H1 (cell line): ENCODE results near the gene WNK2. TPM values are rescaled to one million over a fixed set of nuclear protein-coding genes. Genes with fewer than 3 reads are reported as not detected.

ENCODE experiments used
- CTCF ChIA-PET: fragments of 300-600 bp; sonication (Branson Sonifier 250); formaldehyde crosslinking; loops from one replicate; lab custom pipeline; 2021; ENCODE audit not compliant: partially characterized antibody; lab: Charles Lee
- POLR2A ChIA-PET: fragments of 300-600 bp; sonication (Branson Sonifier 250); formaldehyde crosslinking; loops from one replicate; lab custom pipeline; 2021; ENCODE audit warnings: inconsistent platforms; ENCODE audit not compliant: partially characterized antibody; lab: Charles Lee
- DNase-seq, 2 experiments: peaks; one replicate each; pipeline versions ENCODE4 v3.0.0 to v3.0.0-alpha.2; 2010 to 2022; ENCODE audit warnings: low spot score in 2 of 2, low read depth in 1 of 2, mixed read lengths in 1 of 2
- FAIRE-seq: peaks from 2 replicates; lab custom pipeline; 2011; peaks lifted over from hg19 to GRCh38; lab: Jason Lieb, UNC
- H2AFZ ChIP-seq: 2 replicates; pipeline ENCODE4 v1.8.1; 2012; ENCODE audit warnings: low read length, inconsistent platforms
- H2AK5ac ChIP-seq: 2 replicates; pipeline ENCODE4 v1.6.1; 2013; ENCODE audit warnings: low read depth, low read length
- H2BK120ac ChIP-seq: replicated peaks from 2 replicates; pipeline ENCODE3; 2013; ENCODE audit warnings: low read depth, low read length, inconsistent platforms
- H2BK12ac ChIP-seq: 2 replicates; pipeline ENCODE4 v1.6.1; 2013; ENCODE audit warnings: low read depth, low read length
- H2BK15ac ChIP-seq: 2 replicates; pipeline ENCODE4 v1.6.1; 2013; ENCODE audit warnings: low read length
- H2BK20ac ChIP-seq: 2 replicates; pipeline ENCODE4 v1.6.1; 2013; ENCODE audit warnings: low read length
- H2BK5ac ChIP-seq: 2 replicates; pipeline ENCODE4 v1.6.1; 2013; ENCODE audit warnings: low read depth, low read length
- H3K14ac ChIP-seq: 2 replicates; pipeline ENCODE4 v1.6.1; 2013; ENCODE audit warnings: inconsistent platforms; ENCODE audit not compliant: insufficient read length
- H3K18ac ChIP-seq: 2 replicates; pipeline ENCODE4 v1.6.1; 2013; ENCODE audit warnings: low read length; ENCODE audit errors: extremely low read depth
- H3K23ac ChIP-seq: 2 replicates; pipeline ENCODE4 v1.6.1; 2013; ENCODE audit warnings: inconsistent platforms; ENCODE audit not compliant: insufficient read length
- H3K23me2 ChIP-seq: 2 replicates; pipeline ENCODE4 v1.6.1; 2013; ENCODE audit warnings: low read depth, low read length
- H3K27ac ChIP-seq: 2 replicates; pipeline ENCODE4 v1.6.1; 2011; ENCODE audit warnings: low read depth, low read length, inconsistent platforms
- H3K27me3 ChIP-seq, 4 experiments: replicated peaks in 1 of 4; 1 replicate in 1 of 4; 2 replicates in 3 of 4; pipeline versions ENCODE4 v1.6.1 to v1.8.1; 2011 to 2013; ENCODE audit warnings: low read length in 3 of 4, mild to moderate bottlenecking in 3 of 4, inconsistent platforms in 2 of 4, mixed read lengths in 2 of 4, moderate library complexity in 1 of 4; ENCODE audit not compliant: control insufficient read depth in 3 of 4, insufficient read depth in 3 of 4; ENCODE audit errors: extremely low read depth in 1 of 4
- H3K36me3 ChIP-seq, 4 experiments: 2 replicates each; pipeline versions ENCODE4 v1.6.1 to v1.8.1; 2011 to 2013; ENCODE audit warnings: mild to moderate bottlenecking in 4 of 4, low read length in 3 of 4, moderate library complexity in 2 of 4, control low read depth in 1 of 4, inconsistent platforms in 1 of 4; ENCODE audit not compliant: insufficient read depth in 4 of 4, control insufficient read depth in 2 of 4
- H3K4ac ChIP-seq: replicated peaks from 2 replicates; pipeline ENCODE3; 2013; ENCODE audit warnings: low read length, low read depth, mixed read lengths, inconsistent platforms; ENCODE audit not compliant: insufficient read length
- H3K4me1 ChIP-seq, 4 experiments: replicated peaks in 1 of 4; 1 replicate in 1 of 4; 2 replicates in 3 of 4; pipeline versions ENCODE4 v1.6.1 to v1.8.1; 2011 to 2013; ENCODE audit warnings: low read length in 3 of 4, inconsistent platforms in 2 of 4, mixed read lengths in 1 of 4; ENCODE audit not compliant: insufficient read depth in 4 of 4, control insufficient read depth in 3 of 4
- H3K4me2 ChIP-seq, 2 experiments: 2 replicates each; pipeline versions ENCODE4 v1.6.1 to v1.8.1; 2011 to 2013; ENCODE audit warnings: low read depth in 2 of 2, low read length in 2 of 2, control low read depth in 1 of 2, inconsistent platforms in 1 of 2, mild to moderate bottlenecking in 1 of 2; ENCODE audit not compliant: insufficient read depth in 1 of 2
- H3K4me3 ChIP-seq, 4 experiments: fragments of 200-600, 300-600 bp in 1 of 4; sonication (generic), shearing (Covaris generic), sonication (Bioruptor Twin) in 1 of 4; 2 replicates each; pipeline versions ENCODE4 v1.5.1 to v1.8.1; 2011 to 2016; ENCODE audit warnings: low read length in 4 of 4, low read depth in 3 of 4, control low read depth in 2 of 4, inconsistent platforms in 2 of 4, mild to moderate bottlenecking in 2 of 4, mixed read lengths in 1 of 4, moderate library complexity in 1 of 4; ENCODE audit not compliant: insufficient read depth in 2 of 4; ENCODE audit errors: extremely low read depth in 1 of 4
- H3K56ac ChIP-seq: replicated peaks from 2 replicates; pipeline ENCODE3; 2013; ENCODE audit warnings: low read depth, mild to moderate bottlenecking, mixed read lengths, low read length, inconsistent platforms; ENCODE audit not compliant: insufficient read length
- H3K79me1 ChIP-seq: 2 replicates; pipeline ENCODE4 v1.6.1; 2013; ENCODE audit warnings: low read depth, low read length, control low read depth
- H3K79me2 ChIP-seq, 2 experiments: 2 replicates each; pipeline versions ENCODE4 v1.6.1 to v1.8.1; 2012 to 2013; ENCODE audit warnings: low read length in 2 of 2, mild to moderate bottlenecking in 2 of 2, inconsistent platforms in 1 of 2; ENCODE audit not compliant: insufficient read depth in 2 of 2, control insufficient read depth in 1 of 2
- H3K9ac ChIP-seq, 4 experiments: replicated peaks in 1 of 4; 1 replicate in 1 of 4; 2 replicates in 3 of 4; pipeline versions ENCODE4 v1.6.1 to v1.8.1; 2011 to 2013; ENCODE audit warnings: low read depth in 3 of 4, low read length in 3 of 4, control low read depth in 2 of 4, mild to moderate bottlenecking in 2 of 4, moderate library complexity in 2 of 4, inconsistent platforms in 1 of 4; ENCODE audit errors: extremely low read depth in 1 of 4
- H3K9me3 ChIP-seq, 2 experiments: 2 replicates each; pipeline versions ENCODE4 v1.6.1 to v1.8.1; 2012 to 2013; ENCODE audit warnings: mild to moderate bottlenecking in 2 of 2, moderate library complexity in 2 of 2, control low read depth in 1 of 2, inconsistent platforms in 1 of 2, low read depth in 1 of 2, low read length in 1 of 2, mixed read lengths in 1 of 2; ENCODE audit not compliant: insufficient read depth in 2 of 2
- H4K20me1 ChIP-seq, 2 experiments: replicated peaks in 1 of 2; 2 replicates each; pipeline versions ENCODE3 to v1.8.1; 2011 to 2013; ENCODE audit warnings: inconsistent platforms in 2 of 2, low read length in 2 of 2, mild to moderate bottlenecking in 1 of 2; ENCODE audit not compliant: insufficient read depth in 2 of 2, control insufficient read depth in 1 of 2
- H4K5ac ChIP-seq: 2 replicates; pipeline ENCODE4 v1.6.1; 2013; ENCODE audit warnings: low read length, low read depth, mixed read lengths, inconsistent platforms; ENCODE audit not compliant: insufficient read length
- H4K8ac ChIP-seq: 2 replicates; pipeline ENCODE4 v1.8.0; 2013; ENCODE audit warnings: mild to moderate bottlenecking, moderate library complexity, low read length, inconsistent platforms; ENCODE audit not compliant: insufficient read depth; ENCODE audit errors: extremely low read depth
- H4K91ac ChIP-seq: replicated peaks from 2 replicates; pipeline ENCODE3; 2013; ENCODE audit warnings: low read length, mixed read lengths, inconsistent platforms; ENCODE audit not compliant: insufficient read length
- BACH1 ChIP-seq: IDR thresholded peaks from 2 replicates; pipeline ENCODE4 v1.6.1; 2012; ENCODE audit warnings: low read length, improper control_type of control experiment
- CBX5 ChIP-seq: fragments of 300-800, 300-1000 bp; sonication (generic); IDR thresholded peaks from 2 replicates; pipeline ENCODE4 v1.7.1; 2016; ENCODE audit warnings: antibody characterized with exemption, low read length, low read depth
- CTBP2 ChIP-seq: IDR thresholded peaks from 2 replicates; pipeline ENCODE4 v1.7.0; 2011; ENCODE audit warnings: borderline replicate concordance, mild to moderate bottlenecking, moderate library complexity, mixed read lengths, low read length; ENCODE audit not compliant: insufficient read depth, insufficient read length
- GABPA ChIP-seq: IDR thresholded peaks from 2 replicates; pipeline ENCODE4 v1.6.1; 2011; ENCODE audit warnings: mild to moderate bottlenecking, low read length, moderate library complexity, borderline replicate concordance; ENCODE audit not compliant: insufficient read depth
- HDAC6 ChIP-seq: IDR thresholded peaks from one replicate; pipeline ENCODE4 v1.7.1; 2012; ENCODE audit warnings: low read depth, mild to moderate bottlenecking, inconsistent platforms, low read length, moderate library complexity
- SIX5 ChIP-seq: IDR thresholded peaks from 2 replicates; pipeline ENCODE4 v1.6.1; 2011; ENCODE audit warnings: mild to moderate bottlenecking, low read depth, low read length
- SP1 ChIP-seq: IDR thresholded peaks from 2 replicates; pipeline ENCODE4 v1.6.1; 2011; ENCODE audit warnings: low read depth, low read length
- SRF ChIP-seq: IDR thresholded peaks from 2 replicates; pipeline ENCODE4 v1.6.1; 2011; ENCODE audit warnings: mild to moderate bottlenecking, low read depth, low read length, moderate library complexity
- whole genome bisulfite sequencing, 2 experiments: shearing (Covaris generic) in 1 of 2; methylation state at CpG; one replicate each; pipeline versions ENCODE4 v1.1.6 to v1.1.7; 2013 to 2015; ENCODE audit warnings: low lambda C conversion rate in 2 of 2, mixed read lengths in 2 of 2, inconsistent platforms in 1 of 2, low coverage in 1 of 2, missing lambda C conversion rate in 1 of 2; ENCODE audit not compliant: insufficient replicate concordance in 2 of 2, insufficient coverage in 1 of 2, insufficient read length in 1 of 2; ENCODE audit errors: extremely low coverage in 1 of 2, missing lambda C conversion rate in 1 of 2; 5-methylcytosine and 5-hydroxymethylcytosine counted together
- polyA plus RNA-seq, 7 experiments: library from polyadenylated mRNA; depleted of rRNA in 3 of 7; stranded (reverse) in 5 of 7; unstranded in 2 of 7; fragments of >200 nt in 5 of 7; fragments of 200-250 nt in 2 of 7; gene quantifications; 1 replicate in 5 of 7; 2 replicates in 1 of 7; 4 replicates in 1 of 7; pipeline versions ENCODE4 v1.2.1 to v1.2.3, GENCODE V29; 2011 to 2013; ENCODE audit warnings: missing spikeins in 2 of 7, mixed read lengths in 2 of 7
- total RNA-seq: library from RNA; stranded (reverse); fragmentation: NEBNext Ultra II Directional; extraction: Animal tissue kit (Norgen Biotek cat#: 25700); gene quantifications from 2 replicates; pipeline ENCODE4 v1.2.1, GENCODE V29; 2021
- TF ChIP-seq, protein P1 (sequence below): IDR thresholded peaks from 2 replicates; pipeline ENCODE4 v1.6.1; 2012; ENCODE audit warnings: inconsistent platforms

Gene WNK2
- total and polyA plus RNA-seq, 2 of the 8 experiments (the other 6 are each of a cell fraction or from before 2014, with no cell fraction given), result 12.0 to 87.2 TPM

DNA sequence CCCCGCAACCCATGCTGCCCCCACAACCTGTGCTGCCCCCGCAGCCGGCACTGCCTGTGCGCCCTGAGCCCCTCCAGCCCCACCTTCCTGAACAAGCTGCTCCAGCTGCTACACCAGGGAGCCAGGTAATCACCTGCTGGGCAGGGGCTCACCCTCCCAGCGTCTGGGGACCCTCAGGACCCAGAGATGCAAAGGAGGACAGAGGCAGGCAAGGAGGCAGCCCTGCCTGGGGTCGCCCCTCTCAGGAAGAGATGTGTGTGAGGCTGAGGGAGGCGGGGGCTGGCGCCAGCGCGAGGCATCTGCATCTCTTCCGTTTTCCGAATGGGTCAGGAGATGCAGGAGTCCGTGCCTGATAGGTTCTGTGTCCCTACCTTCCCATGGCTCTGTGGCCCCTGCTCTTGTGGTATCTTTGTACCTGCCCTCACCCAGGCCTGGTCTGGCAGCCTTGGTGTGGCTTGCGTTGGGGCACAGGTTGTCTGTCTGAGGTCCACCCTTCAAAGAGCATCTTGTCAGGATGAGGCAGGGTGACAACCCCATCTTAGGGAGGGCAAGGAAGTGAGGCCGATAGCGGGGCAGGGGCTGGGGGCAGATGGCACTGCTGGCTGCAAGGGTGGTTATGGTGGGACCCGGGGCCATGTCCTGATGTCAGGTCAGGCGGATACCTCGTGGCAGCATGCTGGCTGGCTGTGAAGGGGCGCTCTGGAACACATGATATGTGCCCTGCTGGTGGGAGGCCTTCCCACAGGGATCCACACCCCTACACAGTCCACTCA is 75.7 kb downstream of the WNK2 start:
- peak overlapping the region; percentile 41; the same call in 1 of the 2 replicates for H4K8ac ChIP-seq
- ChIA-PET CTCF (interaction anchor here (1.2 to 5.0 kb wide), 4 partner anchors 13 to 106 kb away, joined by 3 to 19 read pairs (median 8); no protein-coding TSS in a partner anchor), POLR2A (no interaction called here)
- no peak overlapping the region for H3K4me2 ChIP-seq
- H3K27me3 ChIP-seq, result no peaks in the 10 kb centered on the region
- H2BK15ac ChIP-seq, result no peak overlapping the region
- 89% methylated on average over 18 of the region's 20 CpGs; no CpG with 5 or more reads in 1 of the 2 experiments for WGBS, 2 experiments
- no peak overlapping the region for H2BK20ac ChIP-seq
- H3K14ac ChIP-seq, result no peak overlapping the region
- no peaks in the 10 kb centered on the region for H3K79me2 ChIP-seq
- H3K36me3 ChIP-seq, result peaks cover 0 to 10% (median 3%) of the 10 kb centered on the region in 4 experiments; a peak in 7 of 8 replicates
- no peak overlapping the region for H2BK5ac ChIP-seq
- peaks cover 0 to 17% of the 10 kb centered on the region in 2 experiments for H4K20me1 ChIP-seq
- H3K4me1 ChIP-seq, result no peaks in the 10 kb centered on the region
- FAIRE-seq, result no peak
- no peak overlapping the region for H3K4ac ChIP-seq
- no peak overlapping the region for H2BK12ac ChIP-seq
- H2AFZ ChIP-seq, result no peak overlapping the region
- H3K9ac ChIP-seq, result no peak overlapping the region
- no peak overlapping the region for H2AK5ac ChIP-seq
- no peak overlapping the region for H3K23ac ChIP-seq
- TF ChIP-seq HDAC6, result no peak
- TF ChIP-seq, protein P1, sequence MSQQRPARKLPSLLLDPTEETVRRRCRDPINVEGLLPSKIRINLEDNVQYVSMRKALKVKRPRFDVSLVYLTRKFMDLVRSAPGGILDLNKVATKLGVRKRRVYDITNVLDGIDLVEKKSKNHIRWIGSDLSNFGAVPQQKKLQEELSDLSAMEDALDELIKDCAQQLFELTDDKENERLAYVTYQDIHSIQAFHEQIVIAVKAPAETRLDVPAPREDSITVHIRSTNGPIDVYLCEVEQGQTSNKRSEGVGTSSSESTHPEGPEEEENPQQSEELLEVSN, result no peak
- no peak for TF ChIP-seq CTBP2
- no peak for TF ChIP-seq SIX5
- TF ChIP-seq SRF, result no peak
- no peak for TF ChIP-seq BACH1
- no peak for TF ChIP-seq CBX5
- TF ChIP-seq GABPA, result no peak
- TF ChIP-seq SP1, result no peak
- no peak overlapping the region for H3K56ac ChIP-seq
- no peak overlapping the region for H3K27ac ChIP-seq
- peak in 1 of 2 experiments; percentile 41 for DNase-seq
- no peaks in the 10 kb centered on the region for H3K79me1 ChIP-seq
- H3K9me3 ChIP-seq, result no peaks in the 10 kb centered on the region
- no peak overlapping the region for H2BK120ac ChIP-seq
- no peak overlapping the region for H3K18ac ChIP-seq
- no peak overlapping the region for H4K5ac ChIP-seq
- H3K23me2 ChIP-seq, result no peaks in the 10 kb centered on the region
- H3K4me3 ChIP-seq, result no peak overlapping the region
- H4K91ac ChIP-seq, result no peak overlapping the region
